ENCODE data around the gene ZNF565.
"Not testable (repeated sequence)": the region's sequence is repeated elsewhere in the genome, so short reads cannot be mapped to it uniquely, and the experiment has no call there.

The ZNF565 gene

DNA sequence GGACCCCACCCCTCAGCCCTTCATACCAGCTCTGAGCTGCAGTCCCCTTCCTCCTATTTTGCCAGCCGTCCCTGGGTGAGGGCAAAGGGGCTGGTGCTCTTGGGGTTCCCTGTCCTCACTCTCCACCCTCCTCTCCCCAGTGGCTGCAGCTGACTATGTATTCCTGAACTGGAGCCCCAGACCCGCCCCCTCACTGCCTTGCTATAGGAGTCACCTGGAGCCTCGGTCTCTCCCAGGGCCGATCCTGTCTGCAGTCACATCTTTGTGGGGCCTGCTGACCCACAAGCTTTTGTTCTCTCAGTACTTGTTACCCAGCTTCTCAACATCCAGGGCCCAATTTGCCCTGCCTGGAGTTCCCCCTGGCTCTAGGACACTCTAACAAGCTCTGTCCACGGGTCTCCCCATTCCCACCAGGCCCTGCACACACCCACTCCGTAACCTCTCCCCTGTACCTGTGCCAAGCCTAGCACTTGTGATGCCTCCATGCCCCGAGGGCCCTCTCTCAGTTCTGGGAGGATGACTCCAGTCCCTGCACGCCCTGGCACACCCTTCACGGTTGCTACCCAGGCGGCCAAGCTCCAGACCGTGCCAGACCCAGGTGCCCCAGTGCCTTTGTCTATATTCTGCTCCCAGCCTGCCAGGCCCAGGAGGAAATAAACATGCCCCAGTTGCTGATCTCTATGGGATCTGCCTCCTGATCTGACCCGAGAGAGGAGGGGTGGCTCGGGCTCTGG, 64.6 kb downstream of the ZNF565 start:
- no peak for DNase-seq

- DNase-seq: no peak
Measured at GRCh38 chr19:36144624-36145023, 69.8 kb downstream of the ZNF565 start.

DNA sequence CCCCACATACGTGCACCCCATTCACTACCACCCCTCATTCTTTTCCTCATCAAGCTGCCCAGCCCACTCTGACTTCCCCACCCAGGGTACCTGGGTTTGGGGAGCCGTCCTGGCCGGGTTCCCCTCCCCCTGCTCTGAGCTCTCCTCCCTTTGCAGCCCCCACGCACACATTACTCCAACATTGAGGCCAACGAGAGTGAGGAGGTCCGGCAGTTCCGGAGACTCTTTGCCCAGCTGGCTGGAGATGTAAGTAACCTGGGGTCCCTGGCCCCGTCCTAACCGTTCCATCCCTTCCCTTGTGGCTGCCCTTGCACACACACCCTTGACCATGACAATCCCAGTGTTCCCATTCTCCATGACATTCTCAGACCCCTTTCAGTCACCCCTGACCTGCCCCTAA, 72.0 kb downstream of the ZNF565 start:
- DNase-seq: no peak

DNA sequence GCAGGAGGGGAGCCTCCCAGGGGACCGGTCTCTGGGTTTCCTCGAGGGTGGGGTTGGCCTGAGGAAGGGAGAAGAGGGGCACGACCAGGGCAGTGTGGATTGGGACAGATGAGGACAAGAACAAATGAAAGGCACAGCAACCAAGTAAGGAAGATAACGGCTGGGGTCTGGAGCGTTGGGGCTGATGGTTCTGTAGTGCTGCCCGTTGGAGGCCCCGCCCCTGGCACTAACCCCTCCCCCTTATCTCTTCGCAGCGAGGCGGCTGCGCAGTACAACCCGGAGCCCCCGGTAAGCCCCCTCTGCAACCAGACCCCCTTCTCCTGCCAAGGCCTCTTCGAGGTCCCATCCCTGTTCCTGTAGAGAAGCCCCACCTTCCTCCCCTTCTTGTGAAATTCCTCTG, 72.4 kb downstream of the ZNF565 start:
- DNase-seq: no peak

DNA sequence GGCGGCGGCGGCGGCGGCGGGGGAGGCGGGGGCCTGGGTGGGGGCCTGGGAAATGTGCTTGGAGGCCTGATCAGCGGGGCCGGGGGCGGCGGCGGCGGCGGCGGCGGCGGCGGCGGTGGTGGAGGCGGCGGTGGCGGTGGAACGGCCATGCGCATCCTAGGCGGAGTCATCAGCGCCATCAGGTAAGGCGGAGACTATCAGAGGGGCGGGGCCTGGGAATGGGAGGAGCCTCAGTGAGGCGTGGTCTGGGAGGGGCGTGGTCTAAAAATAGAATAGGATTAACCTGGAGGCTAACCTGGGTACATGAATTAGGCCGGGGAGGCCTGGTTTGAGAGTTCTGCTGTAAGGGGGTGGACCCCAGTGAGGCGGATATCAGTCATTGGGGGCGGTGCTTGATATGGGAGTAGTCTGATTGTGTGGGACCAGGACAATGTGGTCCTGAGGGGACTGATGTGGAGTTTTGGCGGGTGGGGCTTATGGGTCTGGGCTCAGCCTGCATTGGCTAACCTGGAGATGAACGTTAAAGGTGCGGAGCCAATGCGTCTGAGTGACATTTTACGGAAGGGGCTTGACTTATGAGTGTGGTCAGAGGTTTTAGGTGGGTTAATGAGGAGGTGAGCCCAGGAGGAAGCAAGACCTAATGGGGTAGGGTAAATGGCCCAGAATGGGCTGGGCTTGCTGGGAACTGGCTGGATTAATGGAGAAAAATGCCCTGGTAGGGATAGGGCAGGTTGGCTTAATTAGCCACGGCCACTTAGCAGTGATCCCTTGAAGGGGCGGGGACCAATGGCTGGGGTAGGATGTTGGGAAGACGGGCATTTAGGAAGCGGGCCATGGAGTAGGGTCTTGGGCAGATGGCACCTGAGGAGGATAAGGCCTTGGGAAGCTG, 73.2 kb downstream of the ZNF565 start:
- peak; percentile 51 for DNase-seq

GRCh38 chr19:36140304-36141038, 74.0 kb downstream of the ZNF565 start:
- no peak for DNase-seq

- DNase-seq: peak; percentile 83
Measured at GRCh38 chr19:36139473-36140303, 74.8 kb downstream of the ZNF565 start, which contains the start of gene CAPNS1. Gene CAPNS1 (plus strand): TSS chr19:36140066. CDS start chr19:36141012, 946 bp downstream.

DNA sequence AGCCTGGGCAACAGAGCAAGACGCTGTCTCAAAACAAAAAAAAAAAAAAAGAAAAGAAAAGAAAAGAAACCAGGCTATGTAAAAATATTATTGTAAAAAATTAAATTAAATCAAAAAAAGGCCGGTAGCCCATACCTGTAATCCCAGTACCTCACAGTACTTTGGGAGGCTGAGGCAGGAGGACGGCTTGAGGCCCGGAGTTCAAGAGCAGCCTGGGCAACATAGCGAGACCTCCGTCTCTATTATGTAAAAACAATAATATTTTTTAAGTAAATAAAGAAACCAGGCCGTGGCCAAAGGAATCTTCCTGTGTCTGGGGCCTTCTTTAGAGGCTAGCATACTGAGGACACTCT, 75.4 kb downstream of the ZNF565 start:
- DNase-seq: no peak

DNA sequence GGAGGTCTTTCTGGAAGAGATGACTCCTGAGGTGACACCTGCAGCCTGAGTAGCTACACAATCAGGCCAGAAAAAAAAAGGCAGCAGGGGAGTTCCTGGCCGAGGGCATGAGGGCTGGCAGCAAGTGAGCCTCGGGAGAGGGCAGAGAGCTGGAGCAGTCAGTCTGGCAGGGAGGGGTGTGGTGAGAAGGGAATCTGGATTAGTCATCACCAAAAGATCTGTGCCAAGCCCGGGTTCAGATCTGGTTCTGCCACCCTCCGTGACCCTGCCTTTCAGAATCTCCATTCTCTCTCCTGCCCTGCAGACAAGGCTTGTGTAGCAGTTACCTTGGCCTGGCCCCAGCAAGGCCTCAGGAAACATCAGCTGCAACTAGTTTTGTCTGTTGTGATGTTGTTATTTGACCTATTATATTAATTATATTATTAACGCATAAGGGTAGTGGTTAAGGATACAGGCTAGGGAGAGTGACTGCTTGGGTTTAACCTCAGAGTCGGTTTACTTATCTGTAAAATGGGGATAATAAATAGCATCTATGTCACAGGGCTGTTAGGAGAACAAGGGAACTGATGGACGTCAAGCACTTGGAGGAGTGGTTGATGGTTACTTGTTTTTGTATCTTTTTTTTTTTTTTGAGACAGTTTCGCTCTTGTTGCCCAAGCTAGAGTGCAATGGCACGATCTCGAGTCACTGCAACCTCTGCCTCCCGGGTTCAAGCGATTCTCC, 77.3 kb downstream of the ZNF565 start:
- DNase-seq: no peak

DNA sequence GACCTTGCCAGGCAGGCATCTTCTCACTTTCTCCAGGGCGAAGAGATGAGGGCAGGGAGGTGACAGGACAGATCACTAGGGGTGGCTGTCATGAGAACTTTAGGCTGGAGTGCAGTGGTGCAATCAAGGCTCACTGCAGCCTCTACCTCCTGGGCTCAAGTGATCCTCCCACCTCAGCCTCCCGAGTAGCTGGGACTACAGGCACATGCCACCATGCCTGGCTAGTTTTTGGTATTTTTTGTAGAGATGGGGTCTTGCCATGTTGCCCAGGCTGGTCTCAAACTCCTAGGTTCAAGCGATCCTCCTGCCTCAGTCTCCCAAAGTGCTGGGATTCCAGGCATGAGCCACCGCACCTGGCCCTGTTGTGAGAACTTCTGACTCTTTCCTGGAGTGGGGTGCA, 79.6 kb downstream of the ZNF565 start:
- DNase-seq: not testable (repeated sequence)
